K562 (cell line): Measurements from ENCODE around the gene PPIL4. TPM values are rescaled to one million over a fixed set of nuclear protein-coding genes. Genes with fewer than 3 reads are reported as not detected.

ENCODE experiments used
- ATAC-seq: fragments of 200-7000 bp; cut with Tn5 transposase; 3 replicates; pipeline ENCODE4 v1.9.1; 2020; ENCODE audit warnings: moderate library complexity
- BruUV-seq: library from RNA; stranded (reverse); fragments of 400-500 nt; replicated peaks from 2 replicates; lab custom pipeline; 2021; lab: Mats Ljungman, UMichigan
- CTCF ChIA-PET: fragments of 300-600 bp; formaldehyde crosslinking; extraction: SDS; loops from one replicate; lab custom pipeline; 2021; ENCODE audit warnings: low intra/inter-chr PET ratio; lab: Yijun Ruan, JAX
- POLR2A ChIA-PET: fragments of 300-600, 350-650 bp; sonication (Branson Sonifier 250); formaldehyde crosslinking; extraction: SDS; loops from one replicate; lab custom pipeline; 2021; ENCODE audit warnings: antibody characterized with exemption, inconsistent platforms; lab: Yijun Ruan, JAX
- DNase-seq, 4 experiments: peaks; one replicate each; pipeline versions ENCODE4 v3.0.0 to v3.0.0-alpha.2; 2011 to 2018; ENCODE audit warnings: low spot score in 3 of 4, mixed read lengths in 3 of 4; ENCODE audit errors: extremely low read depth in 1 of 4
- FAIRE-seq: peaks from 2 replicates; lab custom pipeline; 2011; peaks lifted over from hg19 to GRCh38; lab: Jason Lieb, UNC
- H2AFZ ChIP-seq: 2 replicates; pipeline ENCODE4 v1.6.0; 2011; ENCODE audit warnings: low read depth, low read length, control low read depth, inconsistent platforms
- H3K27ac ChIP-seq: fragments of 200-600 bp; 3 replicates; pipeline ENCODE4 v1.8.0; 2011; ENCODE audit warnings: low read depth, mild to moderate bottlenecking, control low read depth, inconsistent platforms, low read length, moderate library complexity, mixed read lengths; ENCODE audit errors: extremely low read depth
- H3K27me3 ChIP-seq, 2 experiments: fragments of 300-600 bp in 1 of 2; 2 replicates in 1 of 2; 3 replicates in 1 of 2; pipeline versions ENCODE4 v1.6.0 to v1.8.0; 2011; ENCODE audit warnings: inconsistent platforms in 2 of 2, low read length in 2 of 2, mild to moderate bottlenecking in 1 of 2, mixed read lengths in 1 of 2, moderate library complexity in 1 of 2; ENCODE audit not compliant: control insufficient read depth in 2 of 2, insufficient read depth in 2 of 2
- H3K36me3 ChIP-seq: fragments of 300-600 bp; 3 replicates; pipeline ENCODE4 v1.8.0; 2011; ENCODE audit warnings: mild to moderate bottlenecking, low read length, inconsistent platforms; ENCODE audit not compliant: control insufficient read depth, insufficient read depth
- H3K4me1 ChIP-seq, 2 experiments: fragments of 200-600 bp in 1 of 2; replicated peaks in 1 of 2; 2 replicates in 1 of 2; 3 replicates in 1 of 2; pipeline versions ENCODE4 v1.5.1 to v1.8.0; 2011; ENCODE audit warnings: inconsistent platforms in 2 of 2, low read length in 2 of 2, mild to moderate bottlenecking in 1 of 2, mixed read lengths in 1 of 2, moderate library complexity in 1 of 2; ENCODE audit not compliant: control insufficient read depth in 2 of 2, insufficient read depth in 2 of 2
- H3K4me2 ChIP-seq: 2 replicates; pipeline ENCODE4 v1.6.1; 2011; ENCODE audit warnings: low read length, control low read depth, inconsistent platforms, mixed read lengths; ENCODE audit not compliant: insufficient read depth
- H3K4me3 ChIP-seq: fragments of 200-600 bp; sonication (generic), shearing (Covaris generic); 2 replicates; pipeline ENCODE4 v1.5.1; 2016; ENCODE audit warnings: control low read depth, inconsistent platforms
- H3K79me2 ChIP-seq: fragments of 200-600 bp; 3 replicates; pipeline ENCODE4 v1.8.0; 2011; ENCODE audit warnings: low read length, inconsistent platforms; ENCODE audit not compliant: control insufficient read depth, insufficient read depth
- H3K9ac ChIP-seq, 2 experiments: 2 replicates each; pipeline versions ENCODE4 v1.6.0 to v1.6.1; 2011; ENCODE audit warnings: low read depth in 2 of 2, low read length in 2 of 2, control low read depth in 1 of 2, inconsistent platforms in 1 of 2, mild to moderate bottlenecking in 1 of 2, mixed read lengths in 1 of 2; ENCODE audit not compliant: insufficient read depth in 1 of 2
- H3K9me1 ChIP-seq: one replicate; pipeline ENCODE4 v1.6.0; 2011; ENCODE audit warnings: inconsistent platforms, mild to moderate bottlenecking, low read length, moderate library complexity; ENCODE audit not compliant: control insufficient read depth, insufficient read depth
- H3K9me3 ChIP-seq: replicated peaks from 2 replicates; pipeline ENCODE4 v1.5.1; 2011; ENCODE audit warnings: low read depth, low read length, inconsistent platforms; ENCODE audit not compliant: control insufficient read depth, insufficient read depth
- H4K20me1 ChIP-seq: replicated peaks from 2 replicates; pipeline ENCODE4 v1.6.1; 2011; ENCODE audit warnings: low read length, inconsistent platforms, mixed read lengths; ENCODE audit not compliant: control insufficient read depth, insufficient read depth
- CBX8 ChIP-seq: fragments of 200-600 bp; sonication (generic); IDR thresholded peaks from 2 replicates; pipeline ENCODE4 v1.6.1; 2012; ENCODE audit warnings: borderline replicate concordance, mixed run types, low read depth, mild to moderate bottlenecking, moderate library complexity, mixed read lengths, low read length, control low read depth, inconsistent platforms; ENCODE audit not compliant: poor library complexity, severe bottlenecking; ENCODE audit errors: extremely low read depth
- CC2D1A ChIP-seq: fragments of 450-650 bp; IDR thresholded peaks from 2 replicates; pipeline ENCODE4 v1.6.1; 2017; ENCODE audit warnings: mild to moderate bottlenecking
- ERF ChIP-seq: fragments of 450-650 bp; formaldehyde crosslinking; IDR thresholded peaks from 2 replicates; pipeline ENCODE4 v1.4.0; 2020; ENCODE audit warnings: mild to moderate bottlenecking, mixed read lengths
- HEY1 ChIP-seq: fragments of 250-450 bp; sonication (Bioruptor Pico); IDR thresholded peaks from 2 replicates; pipeline ENCODE4 v1.5.0; 2020; ENCODE audit warnings: mild to moderate bottlenecking, moderate library complexity, borderline replicate concordance
- ILK ChIP-seq: fragments of 450-650 bp; IDR thresholded peaks from 2 replicates; pipeline ENCODE4 v1.6.1; 2016; ENCODE audit warnings: missing genetic modification characterization, low read depth, mild to moderate bottlenecking, missing compliant biosample characterization, moderate library complexity, borderline replicate concordance
- MED1 ChIP-seq: sonication (generic); formaldehyde crosslinking; IDR thresholded peaks from 2 replicates; pipeline ENCODE4 v1.8.1; 2023; ENCODE audit warnings: missing genetic modification reagents, borderline replicate concordance
- NFATC3 ChIP-seq: fragments of 450-650 bp; IDR thresholded peaks from 2 replicates; pipeline ENCODE4 v1.6.1; 2017; ENCODE audit warnings: mild to moderate bottlenecking
- RNF2 ChIP-seq: sonication (generic); IDR thresholded peaks from 2 replicates; pipeline ENCODE4 v1.6.1; 2016
- TBL1XR1 ChIP-seq, 2 experiments: IDR thresholded peaks; 2 replicates each; pipeline ENCODE4 v1.6.1; 2012; ENCODE audit warnings: improper control_type of control experiment in 2 of 2, low read length in 2 of 2, mild to moderate bottlenecking in 1 of 2
- ZNF354B ChIP-seq: fragments of 250-450 bp; sonication (Bioruptor Pico); IDR thresholded peaks from 2 replicates; pipeline ENCODE4 v1.4.0; 2020
- ZNF699 ChIP-seq: fragments of 250-450 bp; sonication (Bioruptor Pico); IDR thresholded peaks from 2 replicates; pipeline ENCODE4 v1.8.0; 2021; ENCODE audit warnings: mild to moderate bottlenecking, moderate library complexity; ENCODE audit not compliant: insufficient replicate concordance
- WGBS: fragments of 100-300 bp; shearing (Covaris generic); methylation state at CpG from one replicate; pipeline ENCODE4 v1.1.6; 2016; ENCODE audit warnings: low coverage, mixed read lengths; ENCODE audit not compliant: insufficient coverage; ENCODE audit errors: missing lambda C conversion rate; 5-methylcytosine and 5-hydroxymethylcytosine counted together
- in situ Hi-C: fragments of 300-500 bp; cut with MboI; formaldehyde crosslinking; loops from 4 replicates; pipeline ENCODE4 v1.15.0; 2018; ENCODE audit warnings: inconsistent platforms, mixed read lengths
- intact Hi-C: fragments of 100-400 bp; cut with micrococcal nuclease; formaldehyde crosslinking; loops from 2 replicates; pipeline ENCODE4 v1.14.2; 2022
- polyA plus RNA-seq, 8 experiments: library from polyadenylated mRNA; depleted of rRNA in 4 of 8; stranded (reverse) in 5 of 8; unstranded in 3 of 8; fragments of >200 nt; fragmentation: Nextera tagmentation in 2 of 8; fragmentation: Illumina TruSeq in 1 of 8; extraction: Ambion mirVana in 2 of 8; extraction: Trizol in 1 of 8; gene quantifications; 2 replicates each; pipeline versions ENCODE4 v1.2.1 to v1.2.3, GENCODE V29; 2011 to 2014; ENCODE audit warnings: inconsistent platforms in 1 of 8, missing spikeins in 1 of 8
- total RNA-seq, 7 experiments: library from RNA; depleted of rRNA in 6 of 7; stranded (reverse); fragments of >200 nt in 6 of 7; fragmentation: Illumina TruSeq in 2 of 7; extraction: Trizol in 2 of 7; gene quantifications; 2 replicates each; pipeline versions ENCODE4 v1.2.1 to v1.2.3, GENCODE V29; 2011 to 2021; ENCODE audit warnings: low replicate concordance in 1 of 7
- TF ChIP-seq, protein P1 (sequence below): fragments of 450-650 bp; formaldehyde crosslinking; IDR thresholded peaks from 2 replicates; pipeline ENCODE4 v1.4.0; 2020; ENCODE audit warnings: mild to moderate bottlenecking, moderate library complexity
- TF ChIP-seq, protein P2 (sequence below): fragments of 250-450 bp; sonication (Bioruptor Pico); IDR thresholded peaks from 2 replicates; pipeline ENCODE4 v1.4.0; 2020; ENCODE audit warnings: mild to moderate bottlenecking, moderate library complexity, borderline replicate concordance

PPIL4 gene
- total and polyA plus RNA-seq, 9 of the 15 experiments (the other 6 are each of a cell fraction or from before 2014, with no cell fraction given): 14.5 to 55.2 (median 45.9) TPM

DNA sequence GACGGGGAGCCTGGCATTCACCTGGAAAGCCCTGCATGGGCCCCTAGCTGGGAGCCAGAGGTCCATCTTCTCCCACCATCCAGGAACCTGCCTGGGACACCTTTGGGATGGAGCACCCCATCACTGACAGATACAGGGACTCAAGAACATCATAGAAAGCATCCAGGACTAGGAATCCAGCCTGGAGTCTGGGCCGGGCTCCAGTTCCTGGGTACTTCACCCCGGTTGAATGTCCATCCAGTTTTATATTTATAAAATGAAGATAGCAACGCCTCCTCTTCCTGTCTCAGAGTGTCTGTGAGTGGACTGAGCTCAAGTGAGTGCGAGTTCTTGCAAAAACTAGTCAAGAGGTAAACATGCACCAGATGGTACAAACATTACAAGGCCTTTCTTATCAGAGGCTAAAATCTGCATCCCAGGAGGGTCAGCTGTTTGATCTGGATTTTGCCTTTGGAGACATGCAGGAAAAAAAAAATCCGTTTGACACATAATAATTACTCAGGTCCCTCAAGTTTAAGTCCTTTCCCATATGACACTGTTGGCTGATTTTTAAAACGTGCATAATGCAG lies 88.4 kb downstream of the PPIL4 start:
- no peak overlapping the region for H3K4me3 ChIP-seq
- H3K9ac ChIP-seq: no peak overlapping the region
- ChIA-PET POLR2A (interaction anchor here (0.6 to 1.2 kb wide), 3 partner anchors 12 to 57 kb away, joined by 3 read pairs; partner anchors contain the start of gene SUMO4), CTCF (interaction anchor here (0.7 kb wide), 1 partner anchor 151 kb away, joined by 3 read pairs; no protein-coding TSS in a partner anchor)
- no peaks in the 10 kb centered on the region for H3K79me2 ChIP-seq
- ATAC-seq: no peak
- intact Hi-C loops: no loop called here
- H3K9me1 ChIP-seq: no peaks in the 10 kb centered on the region
- H3K9me3 ChIP-seq: no peaks in the 10 kb centered on the region
- H3K4me2 ChIP-seq: no peak overlapping the region
- no TSS peak for BruUV-seq
- FAIRE-seq: no peak
- TF ChIP-seq MED1 (CRISPR knock-in tag) (no peak), RNF2 (peak; percentile 45; the same call in 1 of the 2 replicates), ZNF354B (CRISPR knock-in tag) (no peak), HEY1 (CRISPR knock-in tag) (no peak), ERF (no peak), CC2D1A (no peak), NFATC3 (no peak), ILK (tag) (no peak), CBX8 (peak; percentile 61), ZNF699 (no peak), TBL1XR1 (IDR thresholded peaks at IDR 0.05; ENCODE audit: low read length in 2 of 2) (no peak)
- TF ChIP-seq, protein P1, sequence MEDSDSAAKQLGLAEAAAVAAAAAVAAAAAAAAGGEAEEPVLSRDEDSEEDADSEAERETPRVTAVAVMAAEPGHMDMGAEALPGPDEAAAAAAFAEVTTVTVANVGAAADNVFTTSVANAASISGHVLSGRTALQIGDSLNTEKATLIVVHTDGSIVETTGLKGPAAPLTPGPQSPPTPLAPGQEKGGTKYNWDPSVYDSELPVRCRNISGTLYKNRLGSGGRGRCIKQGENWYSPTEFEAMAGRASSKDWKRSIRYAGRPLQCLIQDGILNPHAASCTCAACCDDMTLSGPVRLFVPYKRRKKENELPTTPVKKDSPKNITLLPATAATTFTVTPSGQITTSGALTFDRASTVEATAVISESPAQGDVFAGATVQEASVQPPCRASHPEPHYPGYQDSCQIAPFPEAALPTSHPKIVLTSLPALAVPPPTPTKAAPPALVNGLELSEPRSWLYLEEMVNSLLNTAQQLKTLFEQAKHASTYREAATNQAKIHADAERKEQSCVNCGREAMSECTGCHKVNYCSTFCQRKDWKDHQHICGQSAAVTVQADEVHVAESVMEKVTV (CRISPR knock-in tag): no peak
- TF ChIP-seq, protein P2, sequence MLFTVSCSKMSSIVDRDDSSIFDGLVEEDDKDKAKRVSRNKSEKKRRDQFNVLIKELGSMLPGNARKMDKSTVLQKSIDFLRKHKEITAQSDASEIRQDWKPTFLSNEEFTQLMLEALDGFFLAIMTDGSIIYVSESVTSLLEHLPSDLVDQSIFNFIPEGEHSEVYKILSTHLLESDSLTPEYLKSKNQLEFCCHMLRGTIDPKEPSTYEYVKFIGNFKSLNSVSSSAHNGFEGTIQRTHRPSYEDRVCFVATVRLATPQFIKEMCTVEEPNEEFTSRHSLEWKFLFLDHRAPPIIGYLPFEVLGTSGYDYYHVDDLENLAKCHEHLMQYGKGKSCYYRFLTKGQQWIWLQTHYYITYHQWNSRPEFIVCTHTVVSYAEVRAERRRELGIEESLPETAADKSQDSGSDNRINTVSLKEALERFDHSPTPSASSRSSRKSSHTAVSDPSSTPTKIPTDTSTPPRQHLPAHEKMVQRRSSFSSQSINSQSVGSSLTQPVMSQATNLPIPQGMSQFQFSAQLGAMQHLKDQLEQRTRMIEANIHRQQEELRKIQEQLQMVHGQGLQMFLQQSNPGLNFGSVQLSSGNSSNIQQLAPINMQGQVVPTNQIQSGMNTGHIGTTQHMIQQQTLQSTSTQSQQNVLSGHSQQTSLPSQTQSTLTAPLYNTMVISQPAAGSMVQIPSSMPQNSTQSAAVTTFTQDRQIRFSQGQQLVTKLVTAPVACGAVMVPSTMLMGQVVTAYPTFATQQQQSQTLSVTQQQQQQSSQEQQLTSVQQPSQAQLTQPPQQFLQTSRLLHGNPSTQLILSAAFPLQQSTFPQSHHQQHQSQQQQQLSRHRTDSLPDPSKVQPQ (CRISPR knock-in tag): no peak
- peaks cover 0 to 13% of the 10 kb centered on the region in 2 experiments; a peak in 4 of 5 replicates for H3K4me1 ChIP-seq
- in situ Hi-C loops: no loop called here
- H2AFZ ChIP-seq: no peak overlapping the region
- peaks cover 20% of the 10 kb centered on the region for H4K20me1 ChIP-seq
- DNase-seq: no peak
- H3K27ac ChIP-seq: no peak overlapping the region
- no peaks in the 10 kb centered on the region for H3K36me3 ChIP-seq
- WGBS: 3% methylated on average over 7 of the region's 7 CpGs
- H3K27me3 ChIP-seq: peaks cover 60 to 70% of the 10 kb centered on the region in 2 experiments
